GM12892 (cell line): ENCODE data around the gene RFC3.
"Not testable (repeated sequence)": the region's sequence is repeated elsewhere in the genome, so short reads cannot be mapped to it uniquely, and the experiment has no call there.

Experiments
- POLR2A ChIP-seq: IDR thresholded peaks from 2 replicates; pipeline ENCODE4 v1.6.1; 2011; ENCODE audit warnings: low read depth, low read length, control low read depth
- POLR2AphosphoS5 ChIP-seq: IDR thresholded peaks from 2 replicates; pipeline ENCODE4 v1.6.1; 2011; ENCODE audit warnings: low read depth, low read length, control low read depth
- TAF1 ChIP-seq: IDR thresholded peaks from 2 replicates; pipeline ENCODE4 v1.6.1; 2011; ENCODE audit warnings: low read depth, mild to moderate bottlenecking, control low read depth, low read length, borderline replicate concordance

DNA sequence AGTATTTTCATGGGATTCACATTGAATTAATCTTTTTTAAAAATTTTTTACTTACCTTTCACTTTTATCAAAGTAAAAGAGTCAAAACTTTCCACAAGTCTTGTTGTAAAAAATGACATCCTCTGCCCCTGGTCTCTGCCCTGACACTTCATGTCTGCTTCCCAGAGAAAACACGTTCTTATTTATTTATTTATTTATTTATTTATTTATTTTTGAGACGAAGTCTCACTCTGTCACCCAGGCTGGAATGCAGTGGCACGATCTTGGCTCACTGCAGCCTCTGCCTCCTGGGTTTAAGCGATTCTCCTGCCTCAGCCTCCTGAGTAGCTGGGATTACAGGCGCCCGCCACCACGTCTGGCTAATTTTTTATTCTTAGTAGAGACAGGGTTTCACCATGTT lies 5.1 kb upstream of the RFC3 start:
- TF ChIP-seq POLR2AphosphoS5, POLR2A, TAF1: not testable (repeated sequence)
